Uterus (tissue), 4 donors: ENCODE measurements around the gene CTNND2. TPM values are rescaled to one million over a fixed set of nuclear protein-coding genes. Genes with fewer than 3 reads are reported as not detected.

Experiments used
- DNase-seq, 2 donors: peaks; one replicate each; pipeline ENCODE4 v3.0.0-alpha.2; 2019 to 2020
- H3K27ac ChIP-seq, 2 donors: fragments of 200-600 bp; sonication (generic); 1 replicate in 1 of 2; 2 replicates in 1 of 2; pipeline ENCODE4 v1.5.1; 2016 to 2018
- H3K27me3 ChIP-seq, 2 donors: fragments of 200-600 bp; sonication (generic); one replicate each; pipeline ENCODE4 v1.5.1; 2018 to 2019; ENCODE audit warnings: control low read depth in 1 of 2
- H3K36me3 ChIP-seq, 2 donors: fragments of 200-600 bp; sonication (generic); one replicate each; pipeline ENCODE4 v1.5.1; 2019; ENCODE audit warnings: control low read depth in 1 of 2
- H3K4me1 ChIP-seq, 2 donors: fragments of 200-600 bp; sonication (generic); one replicate each; pipeline ENCODE4 v1.5.1; 2018 to 2019; ENCODE audit warnings: control low read depth in 1 of 2
- H3K4me3 ChIP-seq, 2 donors: fragments of 200-600 bp; sonication (generic); 1 replicate in 1 of 2; 2 replicates in 1 of 2; pipeline ENCODE4 v1.5.1; 2018 to 2019; ENCODE audit warnings: mild to moderate bottlenecking in 1 of 2
- H3K9me3 ChIP-seq, 2 donors: fragments of 200-600 bp; sonication (generic); one replicate each; pipeline ENCODE4 v1.5.1; 2019; ENCODE audit warnings: control low read depth in 1 of 2
- POLR2A ChIP-seq, 2 donors: fragments of 450-650 bp; IDR thresholded peaks; one replicate each; pipeline ENCODE4 v1.6.1; 2016; ENCODE audit warnings: antibody characterized with exemption in 2 of 2, mild to moderate bottlenecking in 1 of 2, moderate library complexity in 1 of 2
- intact Hi-C: fragments of 100-400 bp; cut with DNase I; formaldehyde crosslinking; loops from one replicate; pipeline ENCODE4 v1.15.1; 2023; ENCODE audit warnings: low total_unique reads
- total RNA-seq, 4 donors: library from RNA; depleted of rRNA in 3 of 4; stranded (reverse); fragments of >200 nt in 3 of 4; gene quantifications; one replicate each; pipeline versions ENCODE4 v1.1.0 to v1.2.4, GENCODE V29; 2014 to 2023
- TF ChIP-seq, protein P1 (sequence below), 4 experiments: fragments of 200-600 bp in 2 of 4; fragments of 450-650 bp in 2 of 4; sonication (generic) in 2 of 4; IDR thresholded peaks; one replicate each; pipeline ENCODE4 v1.5.1; 2016 to 2019; ENCODE audit warnings: antibody characterized with exemption in 4 of 4, mild to moderate bottlenecking in 2 of 4, moderate library complexity in 1 of 4
- donor health status: DM: yes; HTN: yes; CAD: no.

Gene CTNND2
- total RNA-seq, 4 donors from 2014 or later, result 0.49 to 1.2 TPM; not detected in 2

DNA sequence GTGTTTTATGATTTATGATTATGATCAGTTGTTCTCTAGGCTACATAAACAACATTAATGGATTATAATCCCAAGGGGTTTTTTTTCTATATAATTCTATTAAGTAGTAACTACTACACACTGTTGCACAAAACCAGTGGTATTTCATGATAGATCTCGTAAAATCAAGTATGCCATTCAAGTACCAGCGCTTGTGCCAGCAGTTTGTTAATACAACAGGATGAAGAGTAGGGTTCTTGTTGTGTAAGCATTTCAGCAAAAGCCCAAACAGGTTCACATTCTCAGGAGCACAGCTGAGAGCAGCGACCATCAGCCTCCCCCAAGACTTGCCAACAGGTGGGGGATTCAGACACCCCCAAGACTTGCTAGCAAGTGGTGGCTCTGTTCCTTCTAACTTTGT lies 88.8 kb downstream of the CTNND2 start:
- Histone ChIP-seq H3K27ac (no peak overlapping the region), H3K9me3 (no peaks in the 10 kb centered on the region), H3K4me3 (no peak overlapping the region), H3K4me1 (no peaks in the 10 kb centered on the region), H3K27me3 (no peaks in the 10 kb centered on the region), H3K36me3 (no peaks in the 10 kb centered on the region)
- intact Hi-C loops, result no loop called here
- TF ChIP-seq POLR2A (IDR thresholded peaks at IDR 0.05), result no peak
- TF ChIP-seq, protein P1, sequence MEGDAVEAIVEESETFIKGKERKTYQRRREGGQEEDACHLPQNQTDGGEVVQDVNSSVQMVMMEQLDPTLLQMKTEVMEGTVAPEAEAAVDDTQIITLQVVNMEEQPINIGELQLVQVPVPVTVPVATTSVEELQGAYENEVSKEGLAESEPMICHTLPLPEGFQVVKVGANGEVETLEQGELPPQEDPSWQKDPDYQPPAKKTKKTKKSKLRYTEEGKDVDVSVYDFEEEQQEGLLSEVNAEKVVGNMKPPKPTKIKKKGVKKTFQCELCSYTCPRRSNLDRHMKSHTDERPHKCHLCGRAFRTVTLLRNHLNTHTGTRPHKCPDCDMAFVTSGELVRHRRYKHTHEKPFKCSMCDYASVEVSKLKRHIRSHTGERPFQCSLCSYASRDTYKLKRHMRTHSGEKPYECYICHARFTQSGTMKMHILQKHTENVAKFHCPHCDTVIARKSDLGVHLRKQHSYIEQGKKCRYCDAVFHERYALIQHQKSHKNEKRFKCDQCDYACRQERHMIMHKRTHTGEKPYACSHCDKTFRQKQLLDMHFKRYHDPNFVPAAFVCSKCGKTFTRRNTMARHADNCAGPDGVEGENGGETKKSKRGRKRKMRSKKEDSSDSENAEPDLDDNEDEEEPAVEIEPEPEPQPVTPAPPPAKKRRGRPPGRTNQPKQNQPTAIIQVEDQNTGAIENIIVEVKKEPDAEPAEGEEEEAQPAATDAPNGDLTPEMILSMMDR (IDR thresholded peaks at IDR 0.05), result no peak
- no peak for DNase-seq

DNA sequence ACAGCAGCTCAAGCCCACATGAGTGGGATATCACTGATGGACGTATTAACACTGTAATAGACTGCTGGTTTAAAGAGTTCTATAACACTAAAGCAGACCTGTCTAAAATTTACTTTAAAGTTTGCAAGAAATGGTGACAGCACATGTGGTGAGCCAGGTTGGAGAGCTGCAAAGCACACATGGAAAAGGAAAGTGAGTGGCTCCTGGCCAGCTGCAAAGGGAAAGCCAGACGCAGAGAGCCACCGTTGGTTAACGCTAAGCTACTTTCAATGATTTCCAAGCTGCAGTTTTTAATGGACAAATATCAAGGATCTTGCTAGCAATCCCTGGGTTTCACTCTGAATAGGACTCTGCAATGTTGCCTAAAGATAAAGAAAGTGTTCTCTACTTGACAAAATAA lies 89.9 kb downstream of the CTNND2 start:
- Histone ChIP-seq H3K9me3 (no peaks in the 10 kb centered on the region), H3K27me3 (no peaks in the 10 kb centered on the region), H3K36me3 (no peaks in the 10 kb centered on the region), H3K4me1 (no peaks in the 10 kb centered on the region), H3K27ac (no peak overlapping the region), H3K4me3 (no peak overlapping the region)
- DNase-seq, result no peak
- TF ChIP-seq POLR2A (IDR thresholded peaks at IDR 0.05), result no peak
- TF ChIP-seq, protein P1 (IDR thresholded peaks at IDR 0.05), result no peak
- intact Hi-C loops, result no loop called here

DNA sequence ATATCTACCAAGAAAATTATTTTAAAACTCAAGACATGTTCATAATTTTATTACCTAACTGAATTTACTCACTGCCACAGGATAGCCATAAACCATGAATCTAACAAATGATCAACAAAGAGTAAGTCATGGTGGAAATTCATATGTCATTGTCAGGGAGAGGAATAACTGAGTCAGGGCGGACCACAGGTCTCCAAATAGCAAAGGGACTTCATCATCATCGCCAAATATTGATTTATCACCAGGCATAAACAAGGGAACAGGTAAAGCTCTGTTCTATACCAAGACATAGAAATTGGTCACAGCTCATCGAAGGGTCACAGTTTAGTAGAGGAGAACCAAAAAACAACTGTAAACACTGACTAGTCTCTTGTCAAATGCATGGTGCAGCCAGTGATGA lies 94.8 kb downstream of the CTNND2 start:
- no peak for TF ChIP-seq POLR2A (IDR thresholded peaks at IDR 0.05)
- TF ChIP-seq, protein P1 (IDR thresholded peaks at IDR 0.05), result no peak
- H3K4me3 ChIP-seq, result no peak overlapping the region
- no peaks in the 10 kb centered on the region for H3K4me1 ChIP-seq
- intact Hi-C loops, result no loop called here
- DNase-seq, result no peak
- no peaks in the 10 kb centered on the region for H3K9me3 ChIP-seq
- no peaks in the 10 kb centered on the region for H3K36me3 ChIP-seq
- H3K27ac ChIP-seq, result no peak overlapping the region
- no peaks in the 10 kb centered on the region for H3K27me3 ChIP-seq

DNA sequence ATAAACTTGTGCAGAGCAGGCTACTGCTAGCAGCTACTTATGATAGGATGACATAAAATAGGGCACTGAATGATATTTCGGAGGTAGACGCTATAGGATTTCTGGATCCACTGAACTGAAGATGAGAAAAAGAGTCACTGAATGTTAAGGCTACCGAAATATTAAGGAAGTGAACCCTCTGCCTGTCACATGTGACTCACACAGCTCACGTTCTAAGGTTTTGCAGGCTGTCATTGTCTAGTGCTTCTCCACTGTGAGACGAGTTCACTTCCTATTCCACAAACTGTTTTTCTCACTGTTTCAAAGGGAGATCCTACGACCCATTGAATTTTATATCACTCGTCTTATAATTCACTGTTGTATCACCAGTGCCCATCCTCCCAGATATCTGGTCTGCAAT lies 100.8 kb downstream of the CTNND2 start:
- TF ChIP-seq, protein P1 (IDR thresholded peaks at IDR 0.05), result no peak
- TF ChIP-seq POLR2A (IDR thresholded peaks at IDR 0.05), result no peak
- intact Hi-C loops, result no loop called here
- no peak for DNase-seq
- H3K9me3 ChIP-seq, result no peaks in the 10 kb centered on the region
- no peak overlapping the region for H3K4me3 ChIP-seq
- no peaks in the 10 kb centered on the region for H3K27me3 ChIP-seq
- H3K4me1 ChIP-seq, result no peaks in the 10 kb centered on the region
- H3K27ac ChIP-seq, result no peak overlapping the region
- H3K36me3 ChIP-seq, result no peaks in the 10 kb centered on the region

DNA sequence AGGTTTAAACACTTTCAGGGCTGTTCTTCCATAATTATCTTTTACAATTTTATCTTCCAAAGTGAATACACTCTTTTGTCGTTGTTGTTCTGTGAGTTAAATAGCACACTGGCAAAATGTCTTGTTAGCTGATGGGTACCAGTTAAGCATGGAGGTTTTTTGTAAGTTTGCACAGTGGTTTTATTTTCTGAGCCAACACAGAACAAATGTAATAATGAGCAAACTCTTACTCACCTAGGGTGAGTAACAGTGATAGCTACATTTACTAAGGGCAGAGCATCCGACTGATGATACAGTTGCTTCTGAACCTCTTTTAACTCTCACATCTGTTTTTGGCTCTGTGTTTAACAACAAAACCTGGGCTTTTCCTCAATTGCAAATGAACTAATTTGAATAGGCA lies 103.2 kb downstream of the CTNND2 start:
- Histone ChIP-seq H3K27ac (no peak overlapping the region), H3K9me3 (no peaks in the 10 kb centered on the region), H3K4me1 (no peaks in the 10 kb centered on the region), H3K4me3 (no peak overlapping the region), H3K36me3 (no peaks in the 10 kb centered on the region), H3K27me3 (no peaks in the 10 kb centered on the region)
- intact Hi-C loops, result no loop called here
- TF ChIP-seq, protein P1 (IDR thresholded peaks at IDR 0.05), result no peak
- DNase-seq, result no peak
